Jurkat, Clone E6-1 (cell line): ENCODE measurements around the gene IGSF21.

Experiments used
- DNase-seq: peaks from one replicate; pipeline ENCODE4 v3.0.0-alpha.2; 2011; ENCODE audit warnings: low read depth, low spot score
- H3K4me3 ChIP-seq: 2 replicates; pipeline ENCODE4 v1.5.1; 2011; ENCODE audit warnings: mild to moderate bottlenecking, low read length, control low read depth, moderate library complexity

IGSF21 gene

GRCh38 chr1:18093193-18093592, 14.4 kb upstream of the IGSF21 start:
- H3K4me3 ChIP-seq = no peak overlapping the region
- no peak for DNase-seq

- H3K4me3 ChIP-seq = no peak overlapping the region
Measured at GRCh38 chr1:18093646-18094045, 14.0 kb upstream of the IGSF21 start.

GRCh38 chr1:18094096-18094495, 13.5 kb upstream of the IGSF21 start:
- no peak for DNase-seq
- no peak overlapping the region for H3K4me3 ChIP-seq

More at GRCh38 chr1:18093646-18094045, 14.0 kb upstream of the IGSF21 start:
- DNase-seq = no peak

GRCh38 chr1:18097206-18097605, 10.4 kb upstream of the IGSF21 start:
- no peak for DNase-seq
- H3K4me3 ChIP-seq = no peak overlapping the region

- H3K4me3 ChIP-seq = no peak overlapping the region
- DNase-seq = no peak
Measured at GRCh38 chr1:18099026-18099425, 8.6 kb upstream of the IGSF21 start.

- DNase-seq = no peak
Measured at GRCh38 chr1:18100060-18100459, 7.5 kb upstream of the IGSF21 start.

GRCh38 chr1:18100491-18101063, 7.0 kb upstream of the IGSF21 start:
- no peak overlapping the region for H3K4me3 ChIP-seq
- peak; percentile 58 for DNase-seq

More at GRCh38 chr1:18100060-18100459, 7.5 kb upstream of the IGSF21 start:
- no peak overlapping the region for H3K4me3 ChIP-seq

- no peak for DNase-seq
- no peak overlapping the region for H3K4me3 ChIP-seq
Measured at GRCh38 chr1:18101508-18101907, 6.1 kb upstream of the IGSF21 start.

- DNase-seq = no peak
- H3K4me3 ChIP-seq = no peak overlapping the region
Measured at GRCh38 chr1:18103788-18104421, 3.7 kb upstream of the IGSF21 start.

- DNase-seq = no peak
- no peak overlapping the region for H3K4me3 ChIP-seq
Measured at GRCh38 chr1:18104546-18105100, 3.0 kb upstream of the IGSF21 start.

- no peak for DNase-seq
- no peak overlapping the region for H3K4me3 ChIP-seq
Measured at GRCh38 chr1:18105196-18105595, 2.4 kb upstream of the IGSF21 start.

GRCh38 chr1:18108299-18109057, 880 bp downstream of the IGSF21 start:
- H3K4me3 ChIP-seq = no peak overlapping the region
- DNase-seq = no peak

GRCh38 chr1:18109058-18109755, 1.6 kb downstream of the IGSF21 start:
- H3K4me3 ChIP-seq = no peak overlapping the region
- no peak for DNase-seq

- peak; percentile 40 for DNase-seq
- peak overlapping the region; percentile 48 for H3K4me3 ChIP-seq
Measured at GRCh38 chr1:18109756-18110597, 2.4 kb downstream of the IGSF21 start.

GRCh38 chr1:18110598-18110939, 3.0 kb downstream of the IGSF21 start:
- DNase-seq = no peak
- peak overlapping the region; percentile 48 for H3K4me3 ChIP-seq

GRCh38 chr1:18110968-18111367, 3.4 kb downstream of the IGSF21 start:
- H3K4me3 ChIP-seq = peak overlapping the region; percentile 48
- DNase-seq = peak; percentile 69

- H3K4me3 ChIP-seq = peak overlapping the region; percentile 48
- no peak for DNase-seq
Measured at GRCh38 chr1:18111605-18112297, 4.2 kb downstream of the IGSF21 start.

GRCh38 chr1:18112611-18113010, 5.0 kb downstream of the IGSF21 start:
- DNase-seq = no peak
- H3K4me3 ChIP-seq = no peak overlapping the region
